T-cell (primary cell): ENCODE results near the gene BTBD3. TPM values are rescaled to one million over a fixed set of nuclear protein-coding genes. Genes with fewer than 3 reads are reported as not detected.

Experiments
- ATAC-seq, 4 experiments: fragments of 200-7000 bp in 3 of 4; fragments of 150-1000 bp in 1 of 4; cut with Tn5 transposase; replicated peaks in 1 of 4; 1 replicate in 3 of 4; 2 replicates in 1 of 4; pipeline ENCODE4 v1.10.0; 2021; ENCODE audit warnings: moderate library complexity in 3 of 4, mild to moderate bottlenecking in 2 of 4, moderate number of reproducible peaks in 1 of 4
- CTCF ChIA-PET, 2 donors: fragments of 300-600 bp; sonication (Branson Sonifier 250); formaldehyde crosslinking; loops; one replicate each; lab custom pipeline; 2022; ENCODE audit warnings: antibody characterized with exemption in 2 of 2; lab: Charles Lee
- POLR2A ChIA-PET, 2 donors: fragments of 300-600 bp; sonication (Branson Sonifier 250); formaldehyde crosslinking; loops; one replicate each; lab custom pipeline; 2022; ENCODE audit warnings: antibody characterized with exemption in 2 of 2; lab: Charles Lee
- DNase-seq, 35 experiments: peaks; one replicate each; pipeline versions ENCODE4 v3.0.0 to v3.0.0-alpha.2; 2013 to 2023
- H3K27ac ChIP-seq: one replicate; pipeline ENCODE4 v1.5.1; 2013; ENCODE audit warnings: low read length
- H3K27me3 ChIP-seq, 2 experiments: replicated peaks in 1 of 2; 1 replicate in 1 of 2; 2 replicates in 1 of 2; pipeline versions ENCODE4 v1.6.1 to v1.7.0; 2013; ENCODE audit warnings: low read length in 1 of 2, mixed read lengths in 1 of 2; ENCODE audit not compliant: control insufficient read depth in 2 of 2, insufficient read depth in 2 of 2; ENCODE audit errors: extremely low read depth in 1 of 2
- H3K36me3 ChIP-seq, 2 donors: 1 replicate in 1 of 2; 2 replicates in 1 of 2; pipeline versions ENCODE4 v1.6.1 to v1.7.0; 2013; ENCODE audit warnings: low read length in 1 of 2; ENCODE audit not compliant: control insufficient read depth in 2 of 2, insufficient read depth in 1 of 2; ENCODE audit errors: extremely low read depth in 1 of 2
- H3K4me1 ChIP-seq, 2 experiments: 1 replicate in 1 of 2; 2 replicates in 1 of 2; pipeline versions ENCODE4 v1.6.1 to v1.7.0; 2013; ENCODE audit warnings: low read length in 2 of 2, mixed read lengths in 1 of 2; ENCODE audit not compliant: insufficient read depth in 2 of 2, control insufficient read depth in 1 of 2; ENCODE audit errors: extremely low read depth in 1 of 2
- H3K4me3 ChIP-seq, 2 donors: 1 replicate in 1 of 2; 2 replicates in 1 of 2; pipeline versions ENCODE4 v1.5.1 to v1.7.0; 2013; ENCODE audit warnings: mild to moderate bottlenecking in 2 of 2, low read length in 1 of 2, moderate library complexity in 1 of 2; ENCODE audit not compliant: control insufficient read depth in 1 of 2; ENCODE audit errors: extremely low read depth in 1 of 2
- H3K9me3 ChIP-seq: 2 replicates; pipeline ENCODE4 v1.7.0; 2013
- H3K27ac Mint-ChIP-seq, 2 donors: one replicate each; pipeline ENCODE4 v1.8.0; 2020 to 2021; ENCODE audit warnings: mild to moderate bottlenecking in 2 of 2, mixed read lengths in 2 of 2
- H3K27me3 Mint-ChIP-seq, 2 donors: one replicate each; pipeline ENCODE4 v1.8.0; 2021 to 2022; ENCODE audit warnings: mixed read lengths in 2 of 2
- H3K36me3 Mint-ChIP-seq: one replicate; pipeline ENCODE4 v1.8.0; 2021; ENCODE audit warnings: mixed read lengths
- H3K4me1 Mint-ChIP-seq, 3 donors: one replicate each; pipeline ENCODE4 v1.8.0; 2020 to 2022; ENCODE audit warnings: mixed read lengths in 3 of 3, mild to moderate bottlenecking in 1 of 3
- H3K4me3 Mint-ChIP-seq, 3 donors: one replicate each; pipeline ENCODE4 v1.8.0; 2020 to 2022; ENCODE audit warnings: mild to moderate bottlenecking in 3 of 3, mixed read lengths in 3 of 3, moderate library complexity in 3 of 3
- H3K9me3 Mint-ChIP-seq, 3 donors: one replicate each; pipeline ENCODE4 v1.8.0; 2020 to 2022; ENCODE audit warnings: mixed read lengths in 3 of 3
- WGBS: methylation state at CpG from one replicate; pipeline ENCODE4 v1.1.5; 2013; ENCODE audit warnings: missing lambda C conversion rate; ENCODE audit not compliant: insufficient coverage; 5-methylcytosine and 5-hydroxymethylcytosine counted together
- total RNA-seq, 35 experiments: library from RNA in 6 of 35; stranded (reverse) in 6 of 35; fragments of 120-200 nt in 1 of 35; gene quantifications; one replicate each; pipeline versions ENCODE4 v1.2.1 to v1.2.4 and lab custom pipeline; 2013 to 2026

The BTBD3 gene
- 1 to 10 TPM in 4 of 5 donors, under 1 TPM in 1; 0.77 to 4.3 (median 1.8) TPM for total RNA-seq
- total RNA-seq (2013) = 1.2 TPM
- 0.75 to 8.6 (median 2.2) reads per million in 29 experiments for total RNA-seq (lab: John Stamatoyannopoulos, UW)

DNA sequence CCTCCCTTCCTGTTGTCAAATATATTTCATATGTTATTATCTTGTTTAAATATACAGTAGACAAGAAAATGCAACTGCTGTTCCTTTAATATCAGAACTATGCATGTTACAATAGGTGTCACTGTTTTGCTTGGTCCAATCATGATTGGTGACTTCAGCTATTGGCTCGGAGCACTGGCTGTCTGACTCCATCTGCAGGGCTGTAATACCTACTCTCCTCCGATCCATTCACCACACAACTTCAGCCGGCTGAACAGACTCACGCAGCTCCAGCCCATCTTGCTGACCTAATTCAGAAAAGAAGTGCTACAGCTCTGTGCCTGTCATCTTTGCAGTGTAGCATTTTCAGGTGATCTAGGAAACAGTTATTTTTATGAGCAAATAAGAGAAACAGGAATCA, at the start of gene BTBD3:
BTBD3 (plus strand) TSS at position 231 of the 400 bp plus-strand sequence. CDS start 383 bp downstream, outside the sequence.
- Mint-ChIP-seq H3K36me3 (no peaks in the 10 kb centered on the region), H3K9me3 (no peaks in the 10 kb centered on the region), H3K27ac (no peak within 1 kb of the TSS), H3K4me3 (peak within 1 kb of the TSS in 2 of 3 donors; percentile 23 to 32), H3K4me1 (peaks cover 7 to 20% (median 7%) of the 10 kb centered on the region in 3 donors), H3K27me3 (no peaks in the 10 kb centered on the region)
- no peak within 1 kb of the TSS for H3K27ac ChIP-seq
- ChIA-PET CTCF (no interaction called here), POLR2A (interaction anchor here in 1 of 2 donors (0.6 kb wide), 1 partner anchor 28 kb away, joined by 3 read pairs; no protein-coding TSS in a partner anchor)
- no peaks in the 10 kb centered on the region for H3K27me3 ChIP-seq
- H3K9me3 ChIP-seq = no peaks in the 10 kb centered on the region
- peak in 1 of 35 experiments; percentile 3 for DNase-seq
- no peak within 1 kb of the TSS for H3K4me3 ChIP-seq
- peak in 1 of 4 experiments; percentile 66 for ATAC-seq
- peaks cover 0 to 3% of the 10 kb centered on the region in 2 experiments for H3K4me1 ChIP-seq
- WGBS = no CpG with 5 or more reads among the region's 4 CpGs
- no peaks in the 10 kb centered on the region for H3K36me3 ChIP-seq

GRCh38 chr20:11869641-11870040, 48.1 kb upstream of the BTBD3 start:
- ATAC-seq (no peak), DNase-seq (no peak)
- peaks cover 0 to 4% (median 0%) of the 10 kb centered on the region in 3 donors for H3K9me3 Mint-ChIP-seq
- Histone ChIP-seq H3K27ac (no peak overlapping the region), H3K27me3 (no peaks in the 10 kb centered on the region), H3K4me3 (no peak overlapping the region), H3K9me3 (no peaks in the 10 kb centered on the region), H3K4me1 (no peaks in the 10 kb centered on the region), H3K36me3 (no peaks in the 10 kb centered on the region)
- ChIA-PET CTCF (no interaction called here), POLR2A (no interaction called here)
- peaks cover 0 to 7% of the 10 kb centered on the region in 2 donors for H3K27me3 Mint-ChIP-seq
- no peaks in the 10 kb centered on the region for H3K36me3 Mint-ChIP-seq
- no peaks in the 10 kb centered on the region for H3K4me1 Mint-ChIP-seq
- H3K27ac Mint-ChIP-seq = no peak overlapping the region
- no peak overlapping the region for H3K4me3 Mint-ChIP-seq

- CTCF ChIA-PET = no interaction called here
- H3K27me3 Mint-ChIP-seq = peaks cover 0 to 7% of the 10 kb centered on the region in 2 donors
- no peak for DNase-seq
- H3K4me1 ChIP-seq = no peaks in the 10 kb centered on the region
- H3K36me3 ChIP-seq = no peaks in the 10 kb centered on the region
- no peaks in the 10 kb centered on the region for H3K27me3 ChIP-seq
- H3K36me3 Mint-ChIP-seq = no peaks in the 10 kb centered on the region
- no CpG with 5 or more reads among the region's 3 CpGs for WGBS
- no peak overlapping the region for H3K4me3 ChIP-seq
- no peak for ATAC-seq
- H3K27ac Mint-ChIP-seq = no peak overlapping the region
- no peak overlapping the region for H3K4me3 Mint-ChIP-seq
- H3K4me1 Mint-ChIP-seq = no peaks in the 10 kb centered on the region
- H3K27ac ChIP-seq = no peak overlapping the region
- H3K9me3 ChIP-seq = no peaks in the 10 kb centered on the region
- peaks cover 0 to 3% (median 0%) of the 10 kb centered on the region in 3 donors for H3K9me3 Mint-ChIP-seq
- POLR2A ChIA-PET = no interaction called here
Measured at GRCh38 chr20:11870411-11870810, 47.3 kb upstream of the BTBD3 start.

DNA sequence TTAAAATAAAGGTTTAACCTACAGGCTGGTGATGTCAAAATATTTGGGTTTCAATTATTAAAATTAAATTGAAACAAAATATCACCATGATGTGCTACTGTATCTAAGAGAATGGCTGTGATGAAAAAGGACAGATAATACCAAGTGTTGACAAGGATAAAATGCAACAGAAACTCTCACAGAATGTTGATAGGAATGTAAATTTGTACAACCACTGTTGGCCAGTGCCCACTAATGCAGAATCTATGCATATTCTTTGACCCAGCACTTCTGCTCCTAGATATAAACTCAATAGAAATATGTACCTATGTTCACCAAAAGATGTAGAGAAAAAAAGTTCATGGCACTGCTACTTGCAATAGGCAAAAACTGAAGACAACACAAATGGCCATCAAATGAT, 41.1 kb upstream of the BTBD3 start:
- ChIA-PET POLR2A (no interaction called here), CTCF (no interaction called here)
- Histone ChIP-seq H3K36me3 (no peaks in the 10 kb centered on the region), H3K9me3 (no peaks in the 10 kb centered on the region), H3K27ac (no peak overlapping the region), H3K27me3 (no peaks in the 10 kb centered on the region), H3K4me3 (no peak overlapping the region), H3K4me1 (no peaks in the 10 kb centered on the region)
- no peaks in the 10 kb centered on the region for H3K4me1 Mint-ChIP-seq
- no peak overlapping the region for H3K27ac Mint-ChIP-seq
- ATAC-seq = no peak
- H3K4me3 Mint-ChIP-seq = no peak overlapping the region
- H3K27me3 Mint-ChIP-seq = peaks cover 0 to 18% of the 10 kb centered on the region in 2 donors
- no peak for DNase-seq
- no peaks in the 10 kb centered on the region for H3K36me3 Mint-ChIP-seq
- peaks cover 7 to 9% (median 8%) of the 10 kb centered on the region in 3 donors for H3K9me3 Mint-ChIP-seq

GRCh38 chr20:11880680-11881079, 37.0 kb upstream of the BTBD3 start:
- no peak overlapping the region for H3K4me3 Mint-ChIP-seq
- no peaks in the 10 kb centered on the region for H3K4me1 Mint-ChIP-seq

GRCh38 chr20:11881449-11881848, 36.2 kb upstream of the BTBD3 start:
- Histone ChIP-seq H3K27ac (no peak overlapping the region), H3K9me3 (no peaks in the 10 kb centered on the region), H3K4me3 (no peak overlapping the region), H3K4me1 (no peaks in the 10 kb centered on the region), H3K27me3 (no peaks in the 10 kb centered on the region), H3K36me3 (no peaks in the 10 kb centered on the region)
- Mint-ChIP-seq H3K9me3 (peaks cover 4 to 8% (median 7%) of the 10 kb centered on the region in 3 donors), H3K27me3 (peaks cover 0 to 11% of the 10 kb centered on the region in 2 donors), H3K4me3 (no peak overlapping the region), H3K36me3 (no peaks in the 10 kb centered on the region), H3K27ac (no peak overlapping the region), H3K4me1 (no peaks in the 10 kb centered on the region)
- no peak for DNase-seq
- no peak for ATAC-seq
- ChIA-PET POLR2A (no interaction called here), CTCF (no interaction called here)
- WGBS = 100% methylated on average over 1 of the region's 4 CpGs

More at GRCh38 chr20:11880680-11881079, 37.0 kb upstream of the BTBD3 start:
- Mint-ChIP-seq H3K27ac (no peak overlapping the region), H3K27me3 (peaks cover 0 to 16% of the 10 kb centered on the region in 2 donors), H3K9me3 (peaks cover 7 to 8% (median 8%) of the 10 kb centered on the region in 3 donors), H3K36me3 (no peaks in the 10 kb centered on the region)
- Histone ChIP-seq H3K36me3 (no peaks in the 10 kb centered on the region), H3K9me3 (no peaks in the 10 kb centered on the region), H3K4me1 (no peaks in the 10 kb centered on the region), H3K27ac (no peak overlapping the region), H3K4me3 (no peak overlapping the region), H3K27me3 (no peaks in the 10 kb centered on the region)
- ChIA-PET CTCF (no interaction called here), POLR2A (no interaction called here)
- ATAC-seq = no peak
- WGBS = 100% methylated on average over 1 of the region's 4 CpGs
- DNase-seq = no peak

DNA sequence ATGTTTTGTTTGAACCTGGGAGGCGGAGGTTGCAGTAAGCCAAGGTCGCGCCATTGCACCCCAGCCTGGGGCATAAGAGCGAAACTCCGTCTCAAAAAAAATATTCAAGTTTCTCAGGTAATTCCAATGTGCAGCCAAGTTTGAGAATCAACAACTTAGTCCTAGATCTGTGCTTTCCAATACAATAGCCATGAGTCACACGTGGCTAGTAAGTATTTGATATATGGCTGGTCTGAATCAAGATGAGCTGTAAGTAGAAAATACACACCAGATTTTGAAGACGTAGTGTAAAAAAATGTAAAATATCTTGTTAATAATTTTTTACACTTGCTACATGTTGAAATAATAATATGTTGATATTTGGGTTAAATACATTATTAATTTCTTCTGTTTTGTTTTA, 35.0 kb upstream of the BTBD3 start:
- H3K27ac ChIP-seq = no peak overlapping the region
- no peak for ATAC-seq
- no peaks in the 10 kb centered on the region for H3K9me3 ChIP-seq
- Mint-ChIP-seq H3K4me3 (no peak overlapping the region), H3K27ac (no peak overlapping the region), H3K9me3 (peaks cover 0 to 8% (median 7%) of the 10 kb centered on the region in 3 donors), H3K27me3 (peaks cover 0 to 15% of the 10 kb centered on the region in 2 donors), H3K36me3 (no peaks in the 10 kb centered on the region), H3K4me1 (no peaks in the 10 kb centered on the region)
- H3K4me3 ChIP-seq = no peak overlapping the region
- DNase-seq = no peak
- 100% methylated on average over 4 of the region's 7 CpGs for WGBS
- no peaks in the 10 kb centered on the region for H3K36me3 ChIP-seq
- CTCF ChIA-PET = no interaction called here
- POLR2A ChIA-PET = no interaction called here
- no peaks in the 10 kb centered on the region for H3K27me3 ChIP-seq
- H3K4me1 ChIP-seq = no peaks in the 10 kb centered on the region
